ENCODE data around the gene CDC16. TPM values are rescaled to one million over a fixed set of nuclear protein-coding genes. Genes with fewer than 3 reads are reported as not detected.

CDC16 gene
- total and polyA plus RNA-seq, 2 donors (not counting 1 experiment from before 2014, with no cell fraction given), result 94.8 to 127 TPM

DNA sequence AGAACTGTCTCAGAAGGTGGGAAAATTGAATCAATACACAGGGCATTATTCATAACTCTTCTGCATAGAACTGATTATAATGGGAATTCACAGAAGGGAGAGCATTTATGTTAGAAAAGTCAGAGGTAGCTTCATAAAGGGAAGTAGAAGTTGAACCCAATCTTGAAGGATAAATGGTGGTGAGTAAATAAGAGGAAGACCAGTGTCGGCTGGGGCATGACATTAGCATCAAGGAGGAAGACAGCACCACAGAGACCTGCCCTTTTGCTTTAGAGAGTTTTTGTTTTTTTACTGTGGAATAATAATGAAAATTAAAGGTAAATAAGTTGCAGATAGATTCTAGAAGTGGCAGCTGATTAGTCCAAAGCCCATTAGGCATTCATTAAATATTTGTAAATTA is 21.9 kb downstream of the CDC16 start:
- no peaks in the 10 kb centered on the region for H3K79me2 ChIP-seq (ENCODE audit: control insufficient read depth, insufficient read depth, low read length)
- Mint-ChIP-seq H3K9me3 (ENCODE audit: insufficient read depth) (no peaks in the 10 kb centered on the region), H3K27me3 (no peaks in the 10 kb centered on the region), H3K27ac (peak overlapping the region; percentile 34), H3K4me1 (peaks cover 27% of the 10 kb centered on the region), H3K4me3 (no peak overlapping the region)
- H3K4me2 ChIP-seq (replicated peaks; ENCODE audit: low read depth, low read length, poor library complexity, severe bottlenecking), result no peak overlapping the region
- H3K4me3 ChIP-seq (ENCODE audit: control extremely low read depth in 1 of 5, extremely low read depth in 1 of 5, insufficient read depth in 1 of 5, low read depth in 2 of 5, low read length in 4 of 5), result no peak overlapping the region
- no peaks in the 10 kb centered on the region for H3K9me3 ChIP-seq (ENCODE audit: control extremely low read depth in 1 of 3, control insufficient read depth in 2 of 3, insufficient read depth in 1 of 3, low read length in 2 of 3)
- peaks cover 2 to 64% of the 10 kb centered on the region in 2 experiments for H3K36me3 ChIP-seq (replicated peaks in 1 of 2; ENCODE audit: control extremely low read depth in 1 of 2, control insufficient read depth in 1 of 2, extremely low read depth in 1 of 2, insufficient read depth in 2 of 2, low read length in 1 of 2)
- H4K20me1 ChIP-seq (ENCODE audit: control insufficient read depth, insufficient read depth, low read length, poor library complexity, severe bottlenecking), result no peaks in the 10 kb centered on the region
- no peak for TF ChIP-seq EZH2 (IDR thresholded peaks at IDR 0.05; ENCODE audit: borderline replicate concordance, insufficient read depth, low read depth, low read length, poor library complexity, severe bottlenecking)
- TF ChIP-seq, protein P1, sequence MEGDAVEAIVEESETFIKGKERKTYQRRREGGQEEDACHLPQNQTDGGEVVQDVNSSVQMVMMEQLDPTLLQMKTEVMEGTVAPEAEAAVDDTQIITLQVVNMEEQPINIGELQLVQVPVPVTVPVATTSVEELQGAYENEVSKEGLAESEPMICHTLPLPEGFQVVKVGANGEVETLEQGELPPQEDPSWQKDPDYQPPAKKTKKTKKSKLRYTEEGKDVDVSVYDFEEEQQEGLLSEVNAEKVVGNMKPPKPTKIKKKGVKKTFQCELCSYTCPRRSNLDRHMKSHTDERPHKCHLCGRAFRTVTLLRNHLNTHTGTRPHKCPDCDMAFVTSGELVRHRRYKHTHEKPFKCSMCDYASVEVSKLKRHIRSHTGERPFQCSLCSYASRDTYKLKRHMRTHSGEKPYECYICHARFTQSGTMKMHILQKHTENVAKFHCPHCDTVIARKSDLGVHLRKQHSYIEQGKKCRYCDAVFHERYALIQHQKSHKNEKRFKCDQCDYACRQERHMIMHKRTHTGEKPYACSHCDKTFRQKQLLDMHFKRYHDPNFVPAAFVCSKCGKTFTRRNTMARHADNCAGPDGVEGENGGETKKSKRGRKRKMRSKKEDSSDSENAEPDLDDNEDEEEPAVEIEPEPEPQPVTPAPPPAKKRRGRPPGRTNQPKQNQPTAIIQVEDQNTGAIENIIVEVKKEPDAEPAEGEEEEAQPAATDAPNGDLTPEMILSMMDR (IDR thresholded peaks at IDR 0.05), result no peak
- 0% methylated on average over 1 of the region's 1 CpG for WGBS (ENCODE audit: insufficient coverage)
- ATAC-seq (ENCODE audit: low read depth) (no peak), DNase-seq (peak; percentile 17)
- CTCF ChIA-PET, result interaction anchor here (1.2 kb wide), 1 partner anchor 30 kb away, joined by 5 read pairs; no protein-coding TSS in a partner anchor
- H3K27me3 ChIP-seq (replicated peaks in 1 of 4; ENCODE audit: control extremely low read depth in 1 of 4, control insufficient read depth in 3 of 4, insufficient read depth in 4 of 4, low read length in 3 of 4), result no peaks in the 10 kb centered on the region
- no peak overlapping the region for H3K9ac ChIP-seq (ENCODE audit: low read length)
- H2AFZ ChIP-seq (ENCODE audit: insufficient read depth, low read depth, low read length, poor library complexity, severe bottlenecking), result no peak overlapping the region
- peak overlapping the region in 1 of 2 donors; percentile 38 for H3K27ac ChIP-seq (ENCODE audit: low read length in 2 of 2)
- POLR2A ChIA-PET, result interaction anchor here (0.6 kb wide), 1 partner anchor 57 kb away, joined by 3 read pairs; no protein-coding TSS in a partner anchor
- intact Hi-C loops (cut with micrococcal nuclease), result no loop called here
- H3K4me1 ChIP-seq (ENCODE audit: control insufficient read depth in 2 of 2, insufficient read depth in 2 of 2, low read length in 2 of 2), result peaks cover 25 to 26% of the 10 kb centered on the region in 2 donors

GRCh38 chr13:114257014-114257413 is 22.3 kb downstream of the CDC16 start:
- Histone ChIP-seq H3K9me3 (ENCODE audit: control extremely low read depth in 1 of 3, control insufficient read depth in 2 of 3, insufficient read depth in 1 of 3, low read length in 2 of 3) (no peaks in the 10 kb centered on the region), H3K36me3 (replicated peaks in 1 of 2; ENCODE audit: control extremely low read depth in 1 of 2, control insufficient read depth in 1 of 2, extremely low read depth in 1 of 2, insufficient read depth in 2 of 2, low read length in 1 of 2) (peaks cover 2 to 61% of the 10 kb centered on the region in 2 experiments), H3K4me1 (ENCODE audit: control insufficient read depth in 2 of 2, insufficient read depth in 2 of 2, low read length in 2 of 2) (peaks cover 29 to 30% of the 10 kb centered on the region in 2 donors), H3K27me3 (replicated peaks in 1 of 4; ENCODE audit: control extremely low read depth in 1 of 4, control insufficient read depth in 3 of 4, insufficient read depth in 4 of 4, low read length in 3 of 4) (no peaks in the 10 kb centered on the region), H4K20me1 (ENCODE audit: control insufficient read depth, insufficient read depth, low read length, poor library complexity, severe bottlenecking) (no peaks in the 10 kb centered on the region), H2AFZ (ENCODE audit: insufficient read depth, low read depth, low read length, poor library complexity, severe bottlenecking) (no peak overlapping the region), H3K79me2 (ENCODE audit: control insufficient read depth, insufficient read depth, low read length) (no peaks in the 10 kb centered on the region), H3K27ac (ENCODE audit: low read length in 2 of 2) (peak overlapping the region in 1 of 2 donors; percentile 38), H3K4me2 (replicated peaks; ENCODE audit: low read depth, low read length, poor library complexity, severe bottlenecking) (no peak overlapping the region), H3K4me3 (ENCODE audit: control extremely low read depth in 1 of 5, extremely low read depth in 1 of 5, insufficient read depth in 1 of 5, low read depth in 2 of 5, low read length in 4 of 5) (no peak overlapping the region), H3K9ac (ENCODE audit: low read length) (no peak overlapping the region)
- TF ChIP-seq, protein P1 (IDR thresholded peaks at IDR 0.05), result no peak
- TF ChIP-seq EZH2 (IDR thresholded peaks at IDR 0.05; ENCODE audit: borderline replicate concordance, insufficient read depth, low read depth, low read length, poor library complexity, severe bottlenecking), result no peak
- Mint-ChIP-seq H3K4me1 (peaks cover 30% of the 10 kb centered on the region), H3K9me3 (ENCODE audit: insufficient read depth) (no peaks in the 10 kb centered on the region), H3K4me3 (no peak overlapping the region), H3K27me3 (no peaks in the 10 kb centered on the region), H3K27ac (no peak overlapping the region)
- intact Hi-C loops (cut with micrococcal nuclease), result no loop called here
- ChIA-PET CTCF (interaction anchor here (1.2 kb wide), 1 partner anchor 31 kb away, joined by 5 read pairs; no protein-coding TSS in a partner anchor), POLR2A (no interaction called here)
- no CpG with 5 or more reads among the region's 4 CpGs for WGBS (ENCODE audit: insufficient coverage)
- no peak for ATAC-seq (ENCODE audit: low read depth)
- no peak for DNase-seq

Data from B cell (primary cell).